GM19035 (cell line): ENCODE data around the gene EGFR.

Experiments used
- ATAC-seq: cut with Tn5 transposase; IDR thresholded peaks from one replicate; pipeline ENCODE4 v1.9.1; 2021; ENCODE audit not compliant: unreplicated experiment

EGFR gene

GRCh38 chr7:55080000-55080623 is 61.3 kb downstream of the EGFR start:
- ATAC-seq, result no peak

GRCh38 chr7:55081068-55081467 is 62.3 kb downstream of the EGFR start:
- no peak for ATAC-seq

- no peak for ATAC-seq
Observed at GRCh38 chr7:55081472-55082227, 62.8 kb downstream of the EGFR start.

GRCh38 chr7:55082228-55082603 is 63.4 kb downstream of the EGFR start:
- ATAC-seq, result no peak

GRCh38 chr7:55083206-55083605 is 64.4 kb downstream of the EGFR start:
- no peak for ATAC-seq

GRCh38 chr7:55084307-55084706 is 65.5 kb downstream of the EGFR start:
- ATAC-seq, result no peak

- no peak for ATAC-seq
Observed at GRCh38 chr7:55085511-55086412, 66.9 kb downstream of the EGFR start.

GRCh38 chr7:55086413-55087201 is 67.8 kb downstream of the EGFR start:
- ATAC-seq, result peak; percentile 56

- ATAC-seq, result no peak
Observed at GRCh38 chr7:55087521-55087961, 68.7 kb downstream of the EGFR start.

- ATAC-seq, result no peak
Observed at GRCh38 chr7:55088107-55088506, 69.3 kb downstream of the EGFR start.

GRCh38 chr7:55088620-55089019 is 69.8 kb downstream of the EGFR start:
- ATAC-seq, result no peak

GRCh38 chr7:55092186-55092974 is 73.6 kb downstream of the EGFR start:
- ATAC-seq, result no peak

- ATAC-seq, result no peak
Observed at GRCh38 chr7:55092975-55093373, 74.2 kb downstream of the EGFR start.

- ATAC-seq, result no peak
Observed at GRCh38 chr7:55093674-55094073, 74.9 kb downstream of the EGFR start.

- no peak for ATAC-seq
Observed at GRCh38 chr7:55094092-55094690, 75.4 kb downstream of the EGFR start.

- no peak for ATAC-seq
Observed at GRCh38 chr7:55095672-55096071, 76.9 kb downstream of the EGFR start.

GRCh38 chr7:55096323-55096722 is 77.5 kb downstream of the EGFR start:
- ATAC-seq, result no peak

GRCh38 chr7:55097100-55097499 is 78.3 kb downstream of the EGFR start:
- no peak for ATAC-seq

GRCh38 chr7:55099066-55099820 is 80.4 kb downstream of the EGFR start:
- no peak for ATAC-seq
